ENCODE results near the gene AVP. TPM values are rescaled to one million over a fixed set of nuclear protein-coding genes. Genes with fewer than 3 reads are reported as not detected.

AVP gene
- total RNA-seq, 1 experiment from 2014 or later, result not detected

- TF ChIP-seq CTCF (conservative IDR thresholded peaks at IDR 0.05), result no peak
- DNase-seq, result no peak
- H3K4me1 Mint-ChIP-seq, result peaks cover 16 to 19% of the 10 kb centered on the region in 2 experiments
- Histone ChIP-seq H3K14ac (ENCODE audit: insufficient read depth, low read length) (no peak overlapping the region), H3K79me1 (ENCODE audit: insufficient read depth, low read depth, low read length, poor library complexity, severe bottlenecking) (no peaks in the 10 kb centered on the region), H3K18ac (ENCODE audit: insufficient read length, low read depth, low read length) (no peak overlapping the region), H2BK15ac (ENCODE audit: low read depth, low read length) (no peak overlapping the region), H3K27ac (ENCODE audit: insufficient read length, low read depth, low read length) (no peak overlapping the region), H4K8ac (replicated peaks; ENCODE audit: insufficient read length, low read depth, low read length) (no peak overlapping the region), H4K20me1 (ENCODE audit: control insufficient read depth, insufficient read depth, insufficient read length) (no peaks in the 10 kb centered on the region), H3K4ac (ENCODE audit: low read depth, low read length) (no peak overlapping the region), H3K23me2 (ENCODE audit: insufficient read length, low read depth, low read length, poor library complexity, severe bottlenecking) (no peaks in the 10 kb centered on the region), H3K79me2 (ENCODE audit: insufficient read depth, low read length) (no peaks in the 10 kb centered on the region), H4K5ac (ENCODE audit: insufficient read length, low read depth, low read length) (no peak overlapping the region), H2BK120ac (ENCODE audit: low read depth, low read length, poor library complexity, severe bottlenecking) (no peak overlapping the region), H3K4me1 (ENCODE audit: insufficient read depth, low read length) (no peaks in the 10 kb centered on the region), H3K56ac (ENCODE audit: insufficient read length, low read depth, low read length) (no peak overlapping the region), H3T11ph (ENCODE audit: low read length) (no peak overlapping the region), H3K9ac (ENCODE audit: extremely low read depth, insufficient read length, low read length) (no peak overlapping the region), H3K27me3 (ENCODE audit: insufficient read depth, low read length) (no peaks in the 10 kb centered on the region), H3K9me3 (ENCODE audit: control insufficient read depth, low read depth, low read length) (no peaks in the 10 kb centered on the region), H2AFZ (ENCODE audit: low read length) (no peak overlapping the region), H2AK5ac (ENCODE audit: insufficient read length, low read length) (no peak overlapping the region), H3K23ac (ENCODE audit: insufficient read length, low read depth, low read length) (no peak overlapping the region), H2BK20ac (ENCODE audit: low read depth, low read length, poor library complexity, severe bottlenecking) (no peak overlapping the region), H2BK5ac (ENCODE audit: insufficient read length, low read length) (no peak overlapping the region), H2BK12ac (ENCODE audit: insufficient read length, low read depth, low read length) (no peak overlapping the region), H3K4me2 (ENCODE audit: insufficient read depth, insufficient read length, low read length) (no peak overlapping the region), H4K91ac (ENCODE audit: insufficient read length, low read depth, low read length) (no peak overlapping the region)
- H3K4me3 Mint-ChIP-seq, result no peak overlapping the region
- H3K27me3 Mint-ChIP-seq (ENCODE audit: low read depth), result no peaks in the 10 kb centered on the region; the same call in 1 of the 2 replicates
- no CpG with 5 or more reads among the region's 3 CpGs for WGBS (ENCODE audit: extremely low coverage, insufficient read length, low lambda C conversion rate)
- H3K27ac Mint-ChIP-seq, result no peak overlapping the region
- H3K9me3 Mint-ChIP-seq, result no peaks in the 10 kb centered on the region
- no peaks in the 10 kb centered on the region for H3K36me3 Mint-ChIP-seq (ENCODE audit: insufficient read depth in 1 of 3, low read depth in 3 of 3)
Measured at GRCh38 chr20:3106185-3106584, 21.7 kb upstream of the AVP start.

Measured in H9 (cell line).